ENCODE results near the gene ZNHIT2. TPM values are rescaled to one million over a fixed set of nuclear protein-coding genes. Genes with fewer than 3 reads are reported as not detected.

ZNHIT2 gene
- polyA plus RNA-seq, 1 donor (not counting 4 experiments of a cell fraction or from before 2014, with no cell fraction given) = 2.6 TPM

DNA sequence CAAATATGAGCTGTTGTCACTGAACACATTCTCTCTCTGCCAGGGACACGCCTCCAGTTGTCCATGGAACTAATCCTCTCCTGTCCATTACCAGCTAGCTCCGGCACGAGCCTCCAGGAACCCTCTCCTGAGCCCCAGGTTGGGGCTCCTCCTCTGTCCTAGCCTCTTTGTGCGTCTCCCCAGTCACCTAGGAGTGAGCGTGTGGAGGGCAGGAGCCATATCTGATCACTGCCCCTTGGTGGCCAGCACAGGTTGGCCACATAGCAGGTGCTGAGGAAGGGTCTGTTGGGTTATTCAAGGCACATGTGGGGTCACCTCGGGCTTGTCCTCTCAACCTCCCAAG lies 14.4 kb upstream of the ZNHIT2 start:
- Histone ChIP-seq H3K79me2 (ENCODE audit: control insufficient read depth, insufficient read depth, low read length) (peaks cover 32% of the 10 kb centered on the region), H3K4me3 (ENCODE audit: control insufficient read depth in 2 of 3, extremely low read depth in 1 of 3, insufficient read depth in 2 of 3, low read depth in 1 of 3, low read length in 3 of 3) (no peak overlapping the region), H3K4me1 (ENCODE audit: control insufficient read depth, extremely low read depth, insufficient read depth, low read length) (peaks cover 20% of the 10 kb centered on the region), H3K27me3 (ENCODE audit: control insufficient read depth, extremely low read depth, insufficient read depth, low read length) (no peaks in the 10 kb centered on the region), H3K27ac (ENCODE audit: control insufficient read depth, insufficient read depth, low read length) (no peak overlapping the region), H4K20me1 (ENCODE audit: control insufficient read depth, extremely low read depth, insufficient read depth, low read length) (peaks cover 8% of the 10 kb centered on the region), H3K9me3 (ENCODE audit: control insufficient read depth, low read depth, low read length) (no peaks in the 10 kb centered on the region), H3K36me3 (ENCODE audit: control insufficient read depth in 2 of 2, extremely low read depth in 1 of 2, insufficient read depth in 2 of 2, low read length in 2 of 2) (peaks cover 37 to 45% of the 10 kb centered on the region in 2 experiments), H3K4me2 (ENCODE audit: control insufficient read depth, extremely low read depth, insufficient read depth, low read depth, low read length) (no peak overlapping the region), H3K9me1 (ENCODE audit: control insufficient read depth, extremely low read depth, insufficient read depth, low read length) (no peaks in the 10 kb centered on the region), H2AFZ (ENCODE audit: control insufficient read depth, low read length) (no peak overlapping the region), H3K9ac (ENCODE audit: control insufficient read depth, extremely low read depth, insufficient read depth, low read length) (no peak overlapping the region)
- DNase-seq (ENCODE audit: low read depth, low spot score) (no peak), FAIRE-seq (no peak)
- dilution Hi-C loops (cut with MboI; ENCODE audit: extremely low pct_ligation_motif_present, low sequenced_read_pairs) = no loop called here
- no peak for TF ChIP-seq EZH2 (IDR thresholded peaks at IDR 0.05; ENCODE audit: low read length)
- TF ChIP-seq, protein P1, sequence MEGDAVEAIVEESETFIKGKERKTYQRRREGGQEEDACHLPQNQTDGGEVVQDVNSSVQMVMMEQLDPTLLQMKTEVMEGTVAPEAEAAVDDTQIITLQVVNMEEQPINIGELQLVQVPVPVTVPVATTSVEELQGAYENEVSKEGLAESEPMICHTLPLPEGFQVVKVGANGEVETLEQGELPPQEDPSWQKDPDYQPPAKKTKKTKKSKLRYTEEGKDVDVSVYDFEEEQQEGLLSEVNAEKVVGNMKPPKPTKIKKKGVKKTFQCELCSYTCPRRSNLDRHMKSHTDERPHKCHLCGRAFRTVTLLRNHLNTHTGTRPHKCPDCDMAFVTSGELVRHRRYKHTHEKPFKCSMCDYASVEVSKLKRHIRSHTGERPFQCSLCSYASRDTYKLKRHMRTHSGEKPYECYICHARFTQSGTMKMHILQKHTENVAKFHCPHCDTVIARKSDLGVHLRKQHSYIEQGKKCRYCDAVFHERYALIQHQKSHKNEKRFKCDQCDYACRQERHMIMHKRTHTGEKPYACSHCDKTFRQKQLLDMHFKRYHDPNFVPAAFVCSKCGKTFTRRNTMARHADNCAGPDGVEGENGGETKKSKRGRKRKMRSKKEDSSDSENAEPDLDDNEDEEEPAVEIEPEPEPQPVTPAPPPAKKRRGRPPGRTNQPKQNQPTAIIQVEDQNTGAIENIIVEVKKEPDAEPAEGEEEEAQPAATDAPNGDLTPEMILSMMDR (optimal IDR thresholded peaks at IDR 0.05 in 1 of 3, IDR thresholded peaks at IDR 0.05 in 1 of 3, conservative IDR thresholded peaks at IDR 0.05 in 1 of 3; ENCODE audit: extremely low read depth in 1 of 3, insufficient read depth in 2 of 3, low read length in 3 of 3) = no peak

DNA sequence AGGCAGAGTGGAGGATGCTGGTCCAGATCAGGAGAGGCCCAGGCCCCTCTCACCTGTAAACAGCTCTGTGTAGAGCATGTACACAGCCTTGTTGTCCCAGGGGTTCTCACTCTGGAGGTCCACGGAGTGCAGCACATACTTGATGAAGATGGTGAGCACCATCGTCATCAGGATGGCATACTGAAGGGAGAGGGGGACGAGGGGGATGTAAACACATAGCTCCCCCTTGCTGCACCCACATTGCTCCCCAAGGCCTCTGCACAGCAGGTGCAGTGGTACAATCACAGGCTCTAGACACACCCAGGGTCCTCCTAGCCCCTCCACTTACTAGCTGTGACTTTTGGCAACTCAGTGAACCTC lies 13.9 kb upstream of the ZNHIT2 start:
- H3K79me2 ChIP-seq (ENCODE audit: control insufficient read depth, insufficient read depth, low read length) = peaks cover 32% of the 10 kb centered on the region
- no peaks in the 10 kb centered on the region for H3K9me1 ChIP-seq (ENCODE audit: control insufficient read depth, extremely low read depth, insufficient read depth, low read length)
- no peak overlapping the region for H3K27ac ChIP-seq (ENCODE audit: control insufficient read depth, insufficient read depth, low read length)
- H2AFZ ChIP-seq (ENCODE audit: control insufficient read depth, low read length) = no peak overlapping the region
- H3K4me3 ChIP-seq (ENCODE audit: control insufficient read depth in 2 of 3, extremely low read depth in 1 of 3, insufficient read depth in 2 of 3, low read depth in 1 of 3, low read length in 3 of 3) = no peak overlapping the region
- H3K36me3 ChIP-seq (ENCODE audit: control insufficient read depth in 2 of 2, extremely low read depth in 1 of 2, insufficient read depth in 2 of 2, low read length in 2 of 2) = peaks cover 42 to 49% of the 10 kb centered on the region in 2 experiments
- FAIRE-seq (no peak), DNase-seq (ENCODE audit: low read depth, low spot score) (no peak)
- dilution Hi-C loops (cut with MboI; ENCODE audit: extremely low pct_ligation_motif_present, low sequenced_read_pairs) = no loop called here
- peaks cover 8% of the 10 kb centered on the region for H4K20me1 ChIP-seq (ENCODE audit: control insufficient read depth, extremely low read depth, insufficient read depth, low read length)
- H3K4me2 ChIP-seq (ENCODE audit: control insufficient read depth, extremely low read depth, insufficient read depth, low read depth, low read length) = no peak overlapping the region
- no peaks in the 10 kb centered on the region for H3K9me3 ChIP-seq (ENCODE audit: control insufficient read depth, low read depth, low read length)
- no peak overlapping the region for H3K9ac ChIP-seq (ENCODE audit: control insufficient read depth, extremely low read depth, insufficient read depth, low read length)
- H3K4me1 ChIP-seq (ENCODE audit: control insufficient read depth, extremely low read depth, insufficient read depth, low read length) = peaks cover 20% of the 10 kb centered on the region
- no peaks in the 10 kb centered on the region for H3K27me3 ChIP-seq (ENCODE audit: control insufficient read depth, extremely low read depth, insufficient read depth, low read length)
- no peak for TF ChIP-seq EZH2 (IDR thresholded peaks at IDR 0.05; ENCODE audit: low read length)
- TF ChIP-seq, protein P1 (optimal IDR thresholded peaks at IDR 0.05 in 1 of 3, IDR thresholded peaks at IDR 0.05 in 1 of 3, conservative IDR thresholded peaks at IDR 0.05 in 1 of 3; ENCODE audit: extremely low read depth in 1 of 3, insufficient read depth in 2 of 3, low read length in 3 of 3) = no peak
